ENCODE results near the gene RPP25L.
A peak's percentile ranks its signal among the peaks of the same experiment; 100 is the strongest.

Gene RPP25L, protein sequence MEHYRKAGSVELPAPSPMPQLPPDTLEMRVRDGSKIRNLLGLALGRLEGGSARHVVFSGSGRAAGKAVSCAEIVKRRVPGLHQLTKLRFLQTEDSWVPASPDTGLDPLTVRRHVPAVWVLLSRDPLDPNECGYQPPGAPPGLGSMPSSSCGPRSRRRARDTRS

DNA sequence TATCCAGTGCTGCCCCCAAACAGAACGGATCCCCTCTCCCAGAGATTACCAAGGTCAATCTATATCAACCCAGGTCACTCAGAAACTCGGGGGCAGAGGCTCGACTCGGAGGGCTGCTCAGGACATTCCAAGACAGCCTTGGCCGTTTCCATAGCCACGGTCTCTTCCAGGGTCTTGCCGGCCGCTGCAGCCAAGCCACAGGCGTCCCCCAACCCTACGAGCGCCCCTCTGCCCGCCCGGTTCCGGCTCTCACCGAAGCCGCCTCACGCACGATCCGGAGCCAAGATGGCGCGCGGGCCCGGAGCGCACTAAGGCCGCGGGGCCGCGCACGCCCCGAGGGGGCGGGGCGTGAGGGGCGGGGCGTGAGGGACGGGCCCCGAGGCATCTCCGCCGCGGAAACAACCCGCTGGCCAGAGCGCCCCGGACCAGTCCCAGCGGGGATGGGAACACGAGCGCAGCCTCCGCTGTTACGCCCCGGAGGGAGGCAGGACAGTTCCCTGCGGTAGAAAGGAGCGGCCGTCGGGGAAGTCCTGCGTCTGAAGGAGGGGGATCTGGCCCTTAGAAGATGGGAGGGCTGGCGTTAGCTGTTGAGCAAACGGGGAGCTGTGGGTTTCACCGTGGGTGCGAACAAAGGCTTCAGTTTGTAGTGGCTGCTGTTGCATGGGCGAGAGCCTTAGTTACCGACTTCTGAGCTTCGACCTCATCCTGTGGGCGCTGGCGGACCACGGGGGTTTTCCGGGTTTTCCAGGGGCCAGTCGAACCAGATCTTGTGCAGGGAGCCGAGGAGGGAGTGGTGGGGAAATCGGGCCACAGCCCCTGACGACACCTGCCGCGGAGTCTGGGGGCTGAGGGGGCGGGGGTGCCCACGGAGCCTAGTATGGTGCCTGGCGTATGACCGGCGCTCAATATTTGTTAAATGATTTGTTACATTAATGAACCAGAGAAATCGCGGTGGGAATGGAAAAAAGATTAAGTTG lies at the start of gene RPP25L:
TSS of gene RPP25L (minus strand) at position 287 of the 977 bp plus-strand sequence. CDS start 801 bp downstream, outside the sequence.
- TF ChIP-seq, protein P1, sequence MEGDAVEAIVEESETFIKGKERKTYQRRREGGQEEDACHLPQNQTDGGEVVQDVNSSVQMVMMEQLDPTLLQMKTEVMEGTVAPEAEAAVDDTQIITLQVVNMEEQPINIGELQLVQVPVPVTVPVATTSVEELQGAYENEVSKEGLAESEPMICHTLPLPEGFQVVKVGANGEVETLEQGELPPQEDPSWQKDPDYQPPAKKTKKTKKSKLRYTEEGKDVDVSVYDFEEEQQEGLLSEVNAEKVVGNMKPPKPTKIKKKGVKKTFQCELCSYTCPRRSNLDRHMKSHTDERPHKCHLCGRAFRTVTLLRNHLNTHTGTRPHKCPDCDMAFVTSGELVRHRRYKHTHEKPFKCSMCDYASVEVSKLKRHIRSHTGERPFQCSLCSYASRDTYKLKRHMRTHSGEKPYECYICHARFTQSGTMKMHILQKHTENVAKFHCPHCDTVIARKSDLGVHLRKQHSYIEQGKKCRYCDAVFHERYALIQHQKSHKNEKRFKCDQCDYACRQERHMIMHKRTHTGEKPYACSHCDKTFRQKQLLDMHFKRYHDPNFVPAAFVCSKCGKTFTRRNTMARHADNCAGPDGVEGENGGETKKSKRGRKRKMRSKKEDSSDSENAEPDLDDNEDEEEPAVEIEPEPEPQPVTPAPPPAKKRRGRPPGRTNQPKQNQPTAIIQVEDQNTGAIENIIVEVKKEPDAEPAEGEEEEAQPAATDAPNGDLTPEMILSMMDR (conservative IDR thresholded peaks at IDR 0.05; ENCODE audit: low read depth, low read length), result no peak
- DNase-seq (ENCODE audit: low read depth), result peak; percentile 84
- H3K4me3 ChIP-seq (ENCODE audit: low read depth, low read length), result peak within 1 kb of the TSS; percentile 80

DNA sequence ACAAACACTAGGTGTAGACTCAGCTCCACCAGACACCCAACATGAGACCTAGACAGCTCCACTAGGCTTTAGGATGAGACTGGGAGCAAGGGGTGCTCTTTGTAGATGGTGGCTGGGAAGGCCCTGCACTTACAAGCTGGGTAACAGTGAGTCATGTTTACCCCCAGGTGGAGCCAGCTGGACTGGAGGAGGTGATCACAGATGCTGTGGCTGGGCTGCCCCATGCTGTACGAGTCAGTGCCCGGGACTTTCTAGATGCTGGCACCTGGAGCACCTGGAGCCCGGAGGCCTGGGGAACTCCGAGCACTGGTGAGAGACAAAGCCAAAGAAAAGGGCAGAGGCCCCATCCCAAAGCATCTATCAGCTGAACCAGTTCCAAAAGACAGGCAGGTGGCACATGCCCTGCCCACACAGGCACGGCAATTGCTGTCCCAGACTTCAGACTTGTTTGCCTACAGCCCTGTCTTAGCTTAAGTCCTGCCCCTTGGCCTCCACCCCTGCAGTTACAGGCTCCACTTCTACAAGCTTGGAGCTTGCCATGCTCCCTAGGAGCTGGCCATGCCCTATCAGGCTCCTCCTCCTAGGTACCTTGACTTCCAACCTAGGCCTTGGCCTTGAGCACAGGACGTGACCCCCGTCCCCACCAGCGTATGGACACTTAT lies 47.8 kb upstream of the RPP25L start:
- no peak overlapping the region for H3K4me3 ChIP-seq (ENCODE audit: low read depth, low read length)
- DNase-seq (ENCODE audit: low read depth), result no peak
- TF ChIP-seq, protein P1 (conservative IDR thresholded peaks at IDR 0.05; ENCODE audit: low read depth, low read length), result no peak

DNA sequence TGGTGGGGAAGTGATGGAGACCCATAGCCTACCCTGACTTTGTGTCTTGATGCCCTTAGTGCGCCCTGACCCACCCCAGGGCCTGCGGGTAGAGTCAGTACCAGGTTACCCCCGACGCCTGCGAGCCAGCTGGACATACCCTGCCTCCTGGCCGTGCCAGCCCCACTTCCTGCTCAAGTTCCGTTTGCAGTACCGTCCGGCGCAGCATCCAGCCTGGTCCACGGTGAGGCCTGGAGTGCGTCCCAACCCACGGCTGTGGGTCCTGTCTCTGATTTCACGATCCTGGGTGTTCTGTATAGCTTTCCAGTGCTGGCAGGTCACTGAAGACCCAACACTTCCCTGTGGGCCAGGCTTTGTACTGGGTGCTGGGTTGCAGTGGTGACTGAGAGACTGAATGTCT lies 46.6 kb upstream of the RPP25L start:
- TF ChIP-seq, protein P1 (conservative IDR thresholded peaks at IDR 0.05; ENCODE audit: low read depth, low read length), result no peak
- H3K4me3 ChIP-seq (ENCODE audit: low read depth, low read length), result no peak overlapping the region
- no peak for DNase-seq (ENCODE audit: low read depth)

DNA sequence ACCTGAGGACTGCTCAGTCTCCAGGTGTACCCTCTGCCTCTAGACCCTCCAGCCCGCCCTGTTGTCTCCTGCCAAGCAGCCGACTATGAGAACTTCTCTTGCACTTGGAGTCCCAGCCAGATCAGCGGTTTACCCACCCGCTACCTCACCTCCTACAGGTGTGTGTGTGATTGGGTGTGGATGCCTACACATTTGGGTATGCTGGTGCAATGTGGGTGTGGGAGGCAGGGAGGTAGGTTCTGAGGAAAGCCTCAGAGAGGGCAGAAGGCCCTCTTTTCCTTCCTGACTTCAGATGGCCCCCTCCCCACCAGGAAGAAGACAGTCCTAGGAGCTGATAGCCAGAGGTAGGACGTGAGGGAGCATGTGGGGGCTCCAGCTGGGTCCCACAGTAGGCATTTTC lies 45.1 kb upstream of the RPP25L start:
- no peak for DNase-seq (ENCODE audit: low read depth)
- no peak overlapping the region for H3K4me3 ChIP-seq (ENCODE audit: low read depth, low read length)
- TF ChIP-seq, protein P1 (conservative IDR thresholded peaks at IDR 0.05; ENCODE audit: low read depth, low read length), result no peak

DNA sequence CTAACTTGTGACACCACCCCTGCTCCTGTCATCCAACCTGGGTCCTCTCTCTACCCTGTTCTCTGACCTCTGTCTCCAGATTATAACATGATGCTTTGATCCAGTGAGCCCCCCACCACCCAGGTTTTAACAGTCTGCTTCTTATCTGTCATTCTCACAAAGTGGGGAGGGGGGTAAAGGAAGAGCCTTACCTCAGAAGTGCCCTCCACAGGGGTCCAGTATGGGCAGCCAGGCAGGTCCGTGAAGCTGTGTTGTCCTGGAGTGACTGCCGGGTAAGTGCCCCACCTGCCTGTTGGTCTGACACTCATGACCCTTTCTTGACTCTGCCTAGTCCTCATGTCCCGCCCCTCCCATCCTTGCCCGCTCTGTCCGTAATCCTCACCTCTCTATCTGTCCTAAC lies 43.5 kb upstream of the RPP25L start:
- no peak overlapping the region for H3K4me3 ChIP-seq (ENCODE audit: low read depth, low read length)
- DNase-seq (ENCODE audit: low read depth), result no peak
- TF ChIP-seq, protein P1 (conservative IDR thresholded peaks at IDR 0.05; ENCODE audit: low read depth, low read length), result no peak

DNA sequence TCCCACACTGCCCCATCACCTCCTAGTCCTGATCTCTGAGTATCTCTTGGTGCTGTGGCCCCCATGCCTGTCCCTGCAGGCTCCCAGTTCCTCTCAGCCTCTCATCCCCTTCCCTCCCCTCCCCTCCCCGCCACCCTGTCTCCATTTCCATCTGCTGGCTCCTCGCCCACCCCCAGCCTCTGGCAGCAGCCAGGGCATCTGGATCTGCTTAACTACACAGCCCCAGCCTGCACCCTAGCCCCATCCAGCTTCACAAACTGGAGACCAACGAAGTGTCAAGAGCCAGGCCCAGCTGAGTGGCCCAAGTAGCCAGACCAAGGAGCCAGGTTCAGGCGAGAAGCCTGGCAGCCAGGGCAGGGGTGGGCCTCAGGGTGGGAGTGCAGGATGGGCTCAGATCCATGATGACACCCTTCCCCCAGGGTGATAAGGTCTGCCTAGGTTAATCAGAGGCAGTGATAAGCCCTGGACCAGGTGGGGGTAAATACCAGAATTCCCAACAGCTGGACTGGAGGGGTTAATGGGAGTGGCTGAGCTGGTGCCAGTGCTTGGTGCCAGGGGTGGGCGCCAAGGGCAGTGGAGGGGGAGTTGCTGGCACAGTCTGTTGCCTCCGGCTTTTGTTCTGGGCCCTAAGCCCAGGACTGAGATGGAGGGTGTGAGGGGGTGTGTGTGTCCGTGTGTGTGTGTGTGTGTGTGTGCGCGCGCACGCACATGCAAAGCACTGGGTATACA lies 42.6 kb upstream of the RPP25L start:
- TF ChIP-seq, protein P1 (conservative IDR thresholded peaks at IDR 0.05; ENCODE audit: low read depth, low read length), result no peak
- no peak overlapping the region for H3K4me3 ChIP-seq (ENCODE audit: low read depth, low read length)
- DNase-seq (ENCODE audit: low read depth), result no peak

Data from choroid plexus epithelial cell (primary cell).